GM12865 (cell line): ENCODE measurements around the gene COL6A1.

ENCODE experiments used
- DNase-seq: peaks from one replicate; pipeline ENCODE4 v3.0.0; 2010; ENCODE audit warnings: low read depth
- H3K4me3 ChIP-seq: 2 replicates; pipeline ENCODE4 v1.5.1; 2011; ENCODE audit warnings: mild to moderate bottlenecking, low read depth, low read length, control low read depth
- TF ChIP-seq, protein P1 (sequence below): IDR thresholded peaks from 2 replicates; pipeline ENCODE4 v1.5.1; 2011; ENCODE audit warnings: low read length, control low read depth, low read depth, inconsistent platforms; ENCODE audit not compliant: insufficient read depth; ENCODE audit errors: missing control alignments

Gene COL6A1

DNA sequence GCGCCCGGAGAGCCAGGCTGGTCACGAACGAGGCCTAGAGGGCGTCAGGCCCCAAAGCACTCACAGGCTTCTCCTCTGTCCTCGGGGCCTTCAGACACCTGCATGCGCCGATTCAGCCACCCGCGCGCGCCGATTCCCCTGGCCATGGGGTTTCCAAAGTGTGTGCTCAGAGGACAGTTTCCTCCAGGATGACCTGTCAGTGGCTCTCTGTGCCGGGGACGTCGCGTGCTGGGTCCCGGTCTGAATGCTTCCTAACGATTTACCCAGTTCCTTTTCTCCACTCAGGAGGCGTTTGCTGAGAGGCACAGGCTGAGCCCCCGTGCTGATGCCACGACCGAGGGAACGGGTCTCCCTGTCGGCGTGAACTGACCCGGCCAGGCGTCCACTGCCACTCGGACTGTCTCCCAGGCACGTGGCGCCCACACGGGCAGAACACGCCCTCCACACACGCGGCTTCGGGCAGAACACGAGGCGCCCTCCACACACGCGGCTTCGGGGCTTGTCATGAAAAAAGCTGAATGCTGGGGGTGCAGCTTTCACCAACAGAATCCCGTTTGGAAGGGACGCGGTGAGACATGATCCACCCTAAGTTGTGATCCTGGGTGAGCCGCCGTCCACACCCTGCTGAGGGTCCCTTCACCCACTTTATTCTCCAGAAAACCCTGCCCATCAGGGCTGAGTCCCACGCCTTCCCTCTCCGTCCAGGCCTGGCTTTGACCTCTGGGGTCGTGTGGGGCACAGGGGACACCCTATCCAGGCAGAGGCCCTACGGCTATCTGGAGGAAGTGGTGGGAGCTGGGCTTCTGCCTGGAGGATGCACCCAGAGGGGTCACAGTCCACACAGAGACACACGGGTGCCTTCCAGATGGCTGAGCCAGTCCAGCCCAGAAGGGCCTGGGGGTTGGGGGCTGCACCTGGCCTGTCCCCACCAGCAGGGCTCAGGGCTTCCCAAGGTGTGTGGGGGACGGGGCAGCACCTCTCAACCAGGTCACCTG, 56.1 kb downstream of the COL6A1 start:
- DNase-seq: no peak
- no peak overlapping the region for H3K4me3 ChIP-seq
- TF ChIP-seq, protein P1, sequence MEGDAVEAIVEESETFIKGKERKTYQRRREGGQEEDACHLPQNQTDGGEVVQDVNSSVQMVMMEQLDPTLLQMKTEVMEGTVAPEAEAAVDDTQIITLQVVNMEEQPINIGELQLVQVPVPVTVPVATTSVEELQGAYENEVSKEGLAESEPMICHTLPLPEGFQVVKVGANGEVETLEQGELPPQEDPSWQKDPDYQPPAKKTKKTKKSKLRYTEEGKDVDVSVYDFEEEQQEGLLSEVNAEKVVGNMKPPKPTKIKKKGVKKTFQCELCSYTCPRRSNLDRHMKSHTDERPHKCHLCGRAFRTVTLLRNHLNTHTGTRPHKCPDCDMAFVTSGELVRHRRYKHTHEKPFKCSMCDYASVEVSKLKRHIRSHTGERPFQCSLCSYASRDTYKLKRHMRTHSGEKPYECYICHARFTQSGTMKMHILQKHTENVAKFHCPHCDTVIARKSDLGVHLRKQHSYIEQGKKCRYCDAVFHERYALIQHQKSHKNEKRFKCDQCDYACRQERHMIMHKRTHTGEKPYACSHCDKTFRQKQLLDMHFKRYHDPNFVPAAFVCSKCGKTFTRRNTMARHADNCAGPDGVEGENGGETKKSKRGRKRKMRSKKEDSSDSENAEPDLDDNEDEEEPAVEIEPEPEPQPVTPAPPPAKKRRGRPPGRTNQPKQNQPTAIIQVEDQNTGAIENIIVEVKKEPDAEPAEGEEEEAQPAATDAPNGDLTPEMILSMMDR: no peak

DNA sequence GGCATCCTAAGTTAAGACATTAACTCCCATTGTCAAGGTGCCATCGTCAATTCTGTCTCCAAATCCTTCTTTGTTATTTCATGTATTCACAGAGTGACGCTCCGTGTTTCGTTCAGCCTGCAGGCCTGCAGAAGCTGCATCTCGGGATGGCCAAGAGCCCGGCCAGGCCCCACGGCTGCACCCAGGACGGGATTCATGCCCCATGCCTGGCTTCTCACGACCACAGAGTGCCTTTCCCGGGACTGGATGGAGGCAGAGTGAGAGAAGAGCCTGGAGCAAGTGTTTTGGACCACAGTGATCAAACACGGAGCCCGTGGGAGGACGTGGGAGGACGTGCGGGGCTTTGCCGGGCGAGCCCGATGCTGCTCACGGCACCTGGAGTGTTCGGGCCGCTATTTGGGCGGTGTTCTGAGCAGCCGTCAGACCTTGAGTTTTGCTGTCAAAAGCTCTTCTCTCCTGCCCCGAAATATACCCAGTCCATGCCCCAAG, 56.8 kb downstream of the COL6A1 start:
- TF ChIP-seq, protein P1: no peak
- no peak overlapping the region for H3K4me3 ChIP-seq
- DNase-seq: no peak

DNA sequence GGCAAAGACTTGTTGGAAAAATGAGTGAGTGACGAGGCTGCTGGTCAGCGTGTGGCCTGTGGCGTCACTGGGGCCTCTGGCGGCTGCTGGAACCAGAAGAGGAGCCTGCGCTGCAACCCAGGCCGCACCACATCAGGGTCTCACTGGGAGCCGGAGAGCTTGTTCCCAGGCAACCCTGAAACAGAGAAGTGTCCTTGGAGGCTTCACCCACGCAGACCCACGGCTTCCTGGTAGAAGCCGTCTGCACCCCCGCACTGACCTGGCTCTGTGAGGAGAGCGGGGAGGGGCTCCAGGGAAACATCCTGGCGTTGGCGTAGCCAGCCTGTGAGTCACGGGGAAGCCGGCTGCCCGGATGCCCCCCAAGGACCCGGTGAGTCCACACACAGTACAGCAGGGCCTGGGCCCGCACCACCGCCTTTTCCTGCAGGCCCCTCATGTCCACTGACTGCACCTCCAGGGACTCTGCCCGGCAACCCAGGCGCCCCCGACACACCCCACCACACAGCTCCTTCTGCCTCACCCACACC, 57.4 kb downstream of the COL6A1 start:
- no peak overlapping the region for H3K4me3 ChIP-seq
- TF ChIP-seq, protein P1: no peak
- DNase-seq: no peak

DNA sequence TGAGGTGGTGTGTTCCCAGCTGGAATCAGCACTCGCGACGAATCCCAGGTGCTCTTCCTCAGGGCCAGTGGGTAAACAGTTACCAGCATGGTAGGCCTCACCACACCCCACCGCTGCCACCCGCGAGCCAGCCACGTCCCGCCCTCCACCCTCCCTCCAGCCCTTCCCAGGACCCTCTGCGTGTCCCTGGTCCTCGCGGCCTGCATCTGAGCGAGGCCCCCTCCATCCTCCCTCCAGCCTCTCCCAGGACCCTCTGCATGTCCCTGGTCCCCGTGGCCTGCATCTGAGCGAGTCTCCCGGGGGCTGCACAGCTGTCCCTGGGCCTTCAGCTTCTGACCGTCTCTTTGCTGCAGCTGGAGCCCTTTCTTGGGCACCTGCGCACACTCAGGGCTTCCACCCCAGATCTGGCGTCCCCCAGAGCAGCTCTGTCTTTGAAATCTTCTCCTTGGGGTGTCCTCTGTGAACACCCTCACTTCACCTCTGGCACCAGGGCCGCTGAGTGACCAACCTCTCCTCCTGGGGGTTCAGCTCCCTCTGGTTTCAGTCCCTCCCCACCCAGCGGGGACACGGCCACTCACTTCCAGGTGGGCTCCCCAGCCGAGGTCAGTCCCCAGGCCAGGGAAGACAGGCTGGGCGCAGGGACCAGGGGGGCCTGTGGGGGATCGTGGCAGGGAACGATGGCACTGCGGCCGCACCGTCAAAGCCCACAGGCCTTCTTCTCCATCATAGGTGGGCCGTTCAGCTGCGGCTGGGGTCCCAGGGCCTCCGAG, 58.5 kb downstream of the COL6A1 start:
- TF ChIP-seq, protein P1: no peak
- no peak for DNase-seq

DNA sequence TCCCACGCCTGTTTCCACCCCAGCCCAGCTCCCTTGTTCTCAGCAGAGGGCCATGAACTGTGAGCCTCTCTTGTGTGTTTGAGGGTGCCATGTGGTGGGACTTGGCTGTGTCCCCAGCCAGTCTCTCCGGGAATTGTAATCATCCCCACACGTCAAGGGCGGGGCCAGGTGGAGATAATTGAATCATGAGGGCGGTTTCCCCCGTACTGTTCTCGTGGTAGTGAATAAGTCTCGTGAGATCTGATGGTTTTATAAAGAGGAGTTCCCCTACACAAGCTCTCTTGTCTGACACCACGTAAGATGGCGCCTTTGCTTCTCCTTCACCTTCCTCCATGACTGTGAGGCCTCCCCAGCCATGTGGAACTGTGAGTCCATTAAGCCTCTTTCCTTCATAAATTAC, 59.1 kb downstream of the COL6A1 start:
- TF ChIP-seq, protein P1: no peak
- no peak overlapping the region for H3K4me3 ChIP-seq
- DNase-seq: no peak

More for the DNA sequence above, 58.5 kb downstream of the COL6A1 start:
- no peak overlapping the region for H3K4me3 ChIP-seq

DNA sequence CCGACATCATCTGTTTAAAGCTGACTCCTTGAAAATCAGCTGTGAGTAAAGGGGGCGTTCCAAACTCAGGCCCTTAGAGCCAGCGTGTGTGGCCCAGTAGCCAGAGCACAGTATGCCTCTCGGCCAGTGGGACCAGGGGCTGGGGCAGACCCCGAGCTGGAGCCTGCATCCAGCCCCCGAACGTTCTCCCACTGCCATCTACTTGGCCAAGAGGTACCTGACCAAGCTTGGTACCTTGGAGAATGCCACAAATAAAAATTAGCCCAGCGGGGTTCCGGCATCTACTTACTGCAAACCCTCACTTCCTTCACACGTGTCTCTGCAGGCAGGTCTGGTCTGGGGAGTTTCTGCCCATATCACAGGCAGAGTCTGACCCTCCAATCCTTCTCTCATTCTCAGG, 59.6 kb downstream of the COL6A1 start:
- no peak for DNase-seq
- TF ChIP-seq, protein P1: no peak
- no peak overlapping the region for H3K4me3 ChIP-seq
